NCI-H446 treated with DMSO at 0.1 percent for 48 hours (cell line): ENCODE results near the gene DDA1.
"Not testable (repeated sequence)": the region's sequence is repeated elsewhere in the genome, so short reads cannot be mapped to it uniquely, and the experiment has no call there.

ENCODE experiments used
- DNase-seq: peaks from one replicate; lab custom pipeline; 2025; lab: John Stamatoyannopoulos, UW

The DDA1 gene

GRCh38 chr19:17346109-17346671 lies 36.8 kb downstream of the DDA1 start:
- DNase-seq, result no peak

GRCh38 chr19:17347361-17347760 lies 38.0 kb downstream of the DDA1 start:
- DNase-seq, result no peak

GRCh38 chr19:17347877-17348276 lies 38.5 kb downstream of the DDA1 start:
- no peak for DNase-seq

- DNase-seq, result no peak
Observed at GRCh38 chr19:17348700-17349099, 39.3 kb downstream of the DDA1 start.

GRCh38 chr19:17351815-17352435 lies 42.6 kb downstream of the DDA1 start:
- no peak for DNase-seq

GRCh38 chr19:17352608-17353280 lies 43.4 kb downstream of the DDA1 start:
- DNase-seq, result no peak

- no peak for DNase-seq
Observed at GRCh38 chr19:17353386-17353785, 44.0 kb downstream of the DDA1 start.

- DNase-seq, result no peak
Observed at GRCh38 chr19:17357078-17357666, 47.8 kb downstream of the DDA1 start.

- no peak for DNase-seq
Observed at GRCh38 chr19:17357724-17358123, 48.4 kb downstream of the DDA1 start.

GRCh38 chr19:17358395-17358794 lies 49.0 kb downstream of the DDA1 start:
- no peak for DNase-seq

- no peak for DNase-seq
Observed at GRCh38 chr19:17359905-17360800, 50.8 kb downstream of the DDA1 start.

- DNase-seq, result not testable (repeated sequence)
Observed at GRCh38 chr19:17363852-17364605, 54.7 kb downstream of the DDA1 start.

- no peak for DNase-seq
Observed at GRCh38 chr19:17365361-17365760, 56.0 kb downstream of the DDA1 start.

GRCh38 chr19:17370026-17370587 lies 60.7 kb downstream of the DDA1 start:
- DNase-seq, result no peak
